Stimulated activated CD8-positive, alpha-beta memory T cell treated with anti-CD3 and anti-CD28 coated beads, Interleukin-12 subunit alpha, Interleukin-12 subunit beta, amount 100 ng/mL, for 1 hour (primary cell): Measurements from ENCODE around the gene KCNH6.
A peak's percentile ranks its signal among the peaks of the same experiment; 100 is the strongest.

Experiments
- DNase-seq: peaks from one replicate; pipeline ENCODE4 v3.0.0-alpha.2; 2020; ENCODE audit warnings: low read depth

The KCNH6 gene

GRCh38 chr17:63533433-63534077 is 10.4 kb downstream of the KCNH6 start:
- no peak for DNase-seq

- DNase-seq: no peak
Measured at GRCh38 chr17:63534078-63534570, 11.0 kb downstream of the KCNH6 start.

- DNase-seq: no peak
Measured at GRCh38 chr17:63534816-63535455, 11.8 kb downstream of the KCNH6 start.

GRCh38 chr17:63535640-63536039 is 12.5 kb downstream of the KCNH6 start:
- DNase-seq: no peak

GRCh38 chr17:63537001-63537400 is 13.8 kb downstream of the KCNH6 start:
- no peak for DNase-seq

GRCh38 chr17:63537991-63538692 is 15.0 kb downstream of the KCNH6 start:
- DNase-seq: no peak

- no peak for DNase-seq
Measured at GRCh38 chr17:63538693-63539595, 15.8 kb downstream of the KCNH6 start.

GRCh38 chr17:63540590-63540989 is 17.4 kb downstream of the KCNH6 start:
- no peak for DNase-seq

GRCh38 chr17:63542218-63542545 is 19.0 kb downstream of the KCNH6 start:
- DNase-seq: no peak

- no peak for DNase-seq
Measured at GRCh38 chr17:63542942-63543821, 20.0 kb downstream of the KCNH6 start.

GRCh38 chr17:63543822-63544420 is 20.8 kb downstream of the KCNH6 start:
- no peak for DNase-seq

- DNase-seq: no peak
Measured at GRCh38 chr17:63544467-63545301, 21.5 kb downstream of the KCNH6 start.

- no peak for DNase-seq
Measured at GRCh38 chr17:63546308-63547082, 23.3 kb downstream of the KCNH6 start.

- no peak for DNase-seq
Measured at GRCh38 chr17:63547083-63547523, 23.9 kb downstream of the KCNH6 start.

GRCh38 chr17:63549289-63549945 is 26.3 kb downstream of the KCNH6 start:
- DNase-seq: no peak

- peak; percentile 99 for DNase-seq
Measured at GRCh38 chr17:63549946-63550816, 27.0 kb downstream of the KCNH6 start, which contains the start of gene DCAF7. TSS of gene DCAF7 (plus strand) at chr17:63550477. CDS start at chr17:63550678, 201 bp downstream.
